ENCODE data around the gene KRTAP10-7. TPM values are rescaled to one million over a fixed set of nuclear protein-coding genes. Genes with fewer than 3 reads are reported as not detected.
"Not testable (repeated sequence)": the region's sequence is repeated elsewhere in the genome, so short reads cannot be mapped to it uniquely, and the experiment has no call there.

KRTAP10-7 gene
- total and polyA plus RNA-seq, 2 donors (not counting 1 experiment from before 2014, with no cell fraction given) = not detected

GRCh38 chr21:44599264-44600029, 950 bp upstream of the KRTAP10-7 start:
- H3K9ac ChIP-seq (ENCODE audit: insufficient read depth, low read length) = no peak overlapping the region
- no peaks in the 10 kb centered on the region for H3K4me1 ChIP-seq (ENCODE audit: control insufficient read depth, extremely low read depth, insufficient read depth, low read length)
- H3K9me3 ChIP-seq (ENCODE audit: control insufficient read depth, insufficient read depth, low read depth, low read length) = no peaks in the 10 kb centered on the region
- H3K27ac ChIP-seq (ENCODE audit: insufficient read depth, low read length) = no peak overlapping the region
- H3K27me3 ChIP-seq (ENCODE audit: control insufficient read depth, insufficient read depth, low read length) = no peaks in the 10 kb centered on the region
- no peak overlapping the region for H3K4me2 ChIP-seq (ENCODE audit: extremely low read depth, insufficient read depth, low read length)
- H4K20me1 ChIP-seq (ENCODE audit: control insufficient read depth, extremely low read depth, insufficient read depth, low read length) = no peaks in the 10 kb centered on the region
- TF ChIP-seq, protein P1, sequence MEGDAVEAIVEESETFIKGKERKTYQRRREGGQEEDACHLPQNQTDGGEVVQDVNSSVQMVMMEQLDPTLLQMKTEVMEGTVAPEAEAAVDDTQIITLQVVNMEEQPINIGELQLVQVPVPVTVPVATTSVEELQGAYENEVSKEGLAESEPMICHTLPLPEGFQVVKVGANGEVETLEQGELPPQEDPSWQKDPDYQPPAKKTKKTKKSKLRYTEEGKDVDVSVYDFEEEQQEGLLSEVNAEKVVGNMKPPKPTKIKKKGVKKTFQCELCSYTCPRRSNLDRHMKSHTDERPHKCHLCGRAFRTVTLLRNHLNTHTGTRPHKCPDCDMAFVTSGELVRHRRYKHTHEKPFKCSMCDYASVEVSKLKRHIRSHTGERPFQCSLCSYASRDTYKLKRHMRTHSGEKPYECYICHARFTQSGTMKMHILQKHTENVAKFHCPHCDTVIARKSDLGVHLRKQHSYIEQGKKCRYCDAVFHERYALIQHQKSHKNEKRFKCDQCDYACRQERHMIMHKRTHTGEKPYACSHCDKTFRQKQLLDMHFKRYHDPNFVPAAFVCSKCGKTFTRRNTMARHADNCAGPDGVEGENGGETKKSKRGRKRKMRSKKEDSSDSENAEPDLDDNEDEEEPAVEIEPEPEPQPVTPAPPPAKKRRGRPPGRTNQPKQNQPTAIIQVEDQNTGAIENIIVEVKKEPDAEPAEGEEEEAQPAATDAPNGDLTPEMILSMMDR (conservative IDR thresholded peaks at IDR 0.05 in 1 of 2, IDR thresholded peaks at IDR 0.05 in 1 of 2; ENCODE audit: low read depth in 1 of 2, low read length in 2 of 2) = no peak
- no peak for TF ChIP-seq EZH2 (IDR thresholded peaks at IDR 0.05; ENCODE audit: low read length, missing control alignments)
- no peak for DNase-seq (ENCODE audit: low read depth in 2 of 2)
- H3K4me3 ChIP-seq (replicated peaks in 1 of 4; ENCODE audit: control extremely low read depth in 1 of 4, insufficient read depth in 1 of 4, low read depth in 3 of 4, low read length in 4 of 4) = no peak overlapping the region
- H3K36me3 ChIP-seq (ENCODE audit: control insufficient read depth, insufficient read depth, low read length) = no peaks in the 10 kb centered on the region
- no peak overlapping the region for H2AFZ ChIP-seq (ENCODE audit: low read length)
- no peaks in the 10 kb centered on the region for H3K79me2 ChIP-seq (ENCODE audit: control insufficient read depth, insufficient read depth, low read length)

- H3K4me3 ChIP-seq (replicated peaks in 1 of 4; ENCODE audit: control extremely low read depth in 1 of 4, insufficient read depth in 1 of 4, low read depth in 3 of 4, low read length in 4 of 4); H3K9ac ChIP-seq (ENCODE audit: insufficient read depth, low read length); H3K4me1 ChIP-seq (ENCODE audit: control insufficient read depth, extremely low read depth, insufficient read depth, low read length); H3K9me3 ChIP-seq (ENCODE audit: control insufficient read depth, insufficient read depth, low read depth, low read length); H3K4me2 ChIP-seq (ENCODE audit: extremely low read depth, insufficient read depth, low read length); DNase-seq (ENCODE audit: low read depth in 2 of 2); H3K27me3 ChIP-seq (ENCODE audit: control insufficient read depth, insufficient read depth, low read length); H3K79me2 ChIP-seq (ENCODE audit: control insufficient read depth, insufficient read depth, low read length); H3K27ac ChIP-seq (ENCODE audit: insufficient read depth, low read length); H2AFZ ChIP-seq (ENCODE audit: low read length); H4K20me1 ChIP-seq (ENCODE audit: control insufficient read depth, extremely low read depth, insufficient read depth, low read length); H3K36me3 ChIP-seq (ENCODE audit: control insufficient read depth, insufficient read depth, low read length): not testable (repeated sequence)
Observed at GRCh38 chr21:44601091-44601490, 694 bp downstream of the KRTAP10-7 start.

DNA sequence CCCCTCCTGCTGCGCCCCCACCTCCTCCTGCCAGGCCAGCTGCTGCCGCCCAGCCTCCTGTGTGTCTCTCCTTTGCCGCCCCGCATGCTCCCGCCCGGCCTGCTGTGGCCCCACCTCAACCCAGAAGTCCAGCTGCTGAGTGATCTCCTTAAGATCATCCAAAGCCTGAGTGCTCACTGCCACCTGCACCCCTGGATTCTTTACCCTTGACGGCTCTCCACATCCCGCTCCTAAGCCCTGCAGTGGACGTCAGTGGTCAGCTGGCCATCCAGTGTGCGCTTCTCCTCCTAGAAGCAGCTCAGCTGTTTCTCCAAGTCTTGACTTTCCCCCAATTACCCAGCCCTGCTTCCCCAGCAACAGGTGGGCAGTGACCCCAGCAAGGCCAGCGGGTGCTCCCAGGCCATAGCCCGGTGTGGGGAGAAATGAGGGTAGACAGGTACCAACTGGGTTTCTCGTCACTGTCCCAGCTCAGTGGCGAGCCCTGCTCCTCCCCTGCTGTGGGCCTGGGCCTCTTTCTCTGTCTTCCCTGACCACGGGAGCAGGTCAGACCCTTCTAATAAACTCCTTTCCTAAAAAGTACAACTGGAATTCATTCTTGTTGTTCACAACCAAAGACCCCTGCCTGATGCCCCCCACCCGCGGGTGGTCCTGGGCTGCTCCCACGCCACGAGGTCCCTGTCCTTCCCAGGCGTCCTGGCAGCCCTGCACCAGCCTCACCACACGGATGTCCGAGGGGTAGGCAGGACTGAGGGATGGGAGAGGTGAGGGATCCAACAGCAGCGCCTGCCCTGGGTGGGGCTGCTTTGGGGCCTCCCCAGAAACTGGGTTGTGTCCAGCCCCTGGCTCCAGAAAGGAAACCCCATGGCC, 1.4 kb downstream of the KRTAP10-7 start:
- Histone ChIP-seq H3K4me2 (ENCODE audit: extremely low read depth, insufficient read depth, low read length) (no peak overlapping the region), H3K36me3 (ENCODE audit: control insufficient read depth, insufficient read depth, low read length) (no peaks in the 10 kb centered on the region), H4K20me1 (ENCODE audit: control insufficient read depth, extremely low read depth, insufficient read depth, low read length) (no peaks in the 10 kb centered on the region), H2AFZ (ENCODE audit: low read length) (no peak overlapping the region), H3K27ac (ENCODE audit: insufficient read depth, low read length) (no peak overlapping the region), H3K79me2 (ENCODE audit: control insufficient read depth, insufficient read depth, low read length) (no peaks in the 10 kb centered on the region), H3K27me3 (ENCODE audit: control insufficient read depth, insufficient read depth, low read length) (no peaks in the 10 kb centered on the region), H3K9ac (ENCODE audit: insufficient read depth, low read length) (no peak overlapping the region), H3K4me3 (replicated peaks in 1 of 4; ENCODE audit: control extremely low read depth in 1 of 4, insufficient read depth in 1 of 4, low read depth in 3 of 4, low read length in 4 of 4) (no peak overlapping the region), H3K9me3 (ENCODE audit: control insufficient read depth, insufficient read depth, low read depth, low read length) (no peaks in the 10 kb centered on the region), H3K4me1 (ENCODE audit: control insufficient read depth, extremely low read depth, insufficient read depth, low read length) (no peaks in the 10 kb centered on the region)
- DNase-seq (ENCODE audit: low read depth in 2 of 2) = no peak
- TF ChIP-seq, protein P1 (conservative IDR thresholded peaks at IDR 0.05 in 1 of 2, IDR thresholded peaks at IDR 0.05 in 1 of 2; ENCODE audit: low read depth in 1 of 2, low read length in 2 of 2) = no peak
